K562 (cell line): ENCODE data around the gene KCNH2. TPM values are rescaled to one million over a fixed set of nuclear protein-coding genes. Genes with fewer than 3 reads are reported as not detected.

Experiments
- ARID3A ChIP-seq: IDR thresholded peaks from 2 replicates; pipeline ENCODE4 v1.6.1; 2012; ENCODE audit warnings: low read depth, low read length, improper control_type of control experiment, borderline replicate concordance
- CHD4 ChIP-seq: fragments of 200-600 bp; sonication (generic); IDR thresholded peaks from 3 replicates; pipeline ENCODE4 v1.6.1; 2012; ENCODE audit warnings: low read depth, mild to moderate bottlenecking, mixed read lengths, low read length, inconsistent platforms; ENCODE audit not compliant: insufficient read depth, insufficient replicate concordance, poor library complexity, severe bottlenecking
- CXXC5 ChIP-seq: fragments of 250-450 bp; sonication (Bioruptor Pico); IDR thresholded peaks from 2 replicates; pipeline ENCODE4 v1.8.0; 2022; ENCODE audit warnings: inconsistent platforms, mild to moderate bottlenecking, moderate library complexity
- FOXO4 ChIP-seq: fragments of 450-650 bp; formaldehyde crosslinking; IDR thresholded peaks from 2 replicates; pipeline ENCODE4 v1.4.0; 2020; ENCODE audit warnings: mild to moderate bottlenecking, moderate library complexity
- HNRNPUL1 ChIP-seq: fragments of 200-400 bp; formaldehyde crosslinking; IDR thresholded peaks from 2 replicates; pipeline ENCODE4 v1.6.1; 2017; ENCODE audit warnings: low read length
- ILK ChIP-seq: fragments of 450-650 bp; IDR thresholded peaks from 2 replicates; pipeline ENCODE4 v1.6.1; 2016; ENCODE audit warnings: missing genetic modification characterization, low read depth, mild to moderate bottlenecking, missing compliant biosample characterization, moderate library complexity, borderline replicate concordance
- KAT8 ChIP-seq: fragments of 450-650 bp; IDR thresholded peaks from 2 replicates; pipeline ENCODE4 v1.6.1; 2016; ENCODE audit warnings: low read depth, mild to moderate bottlenecking
- NBN ChIP-seq: fragments of 450-650 bp; IDR thresholded peaks from 2 replicates; pipeline ENCODE4 v1.6.1; 2016; ENCODE audit warnings: low read depth, mild to moderate bottlenecking
- NR2C2 ChIP-seq, 2 experiments: fragments of 200-800 bp in 1 of 2; sonication (Bioruptor generic) in 1 of 2; sonication (generic) in 1 of 2; formaldehyde crosslinking in 1 of 2; IDR thresholded peaks; 2 replicates each; pipeline versions ENCODE4 v1.6.1 to v1.8.0; 2016 to 2022; ENCODE audit warnings: mild to moderate bottlenecking in 1 of 2, missing compliant biosample characterization in 1 of 2, missing genetic modification characterization in 1 of 2, missing genetic modification reagents in 1 of 2
- RBFOX2 ChIP-seq: fragments of 200-400 bp; formaldehyde crosslinking; IDR thresholded peaks from 2 replicates; pipeline ENCODE4 v1.6.1; 2017; ENCODE audit warnings: low read depth, mild to moderate bottlenecking, low read length, moderate library complexity
- THRA ChIP-seq: fragments of 450-650 bp; IDR thresholded peaks from 2 replicates; pipeline ENCODE4 v1.6.1; 2017; ENCODE audit warnings: mild to moderate bottlenecking, moderate library complexity
- ZBTB33 ChIP-seq: sonication (generic); formaldehyde crosslinking; IDR thresholded peaks from 2 replicates; pipeline ENCODE4 v1.8.1; 2023; ENCODE audit warnings: mild to moderate bottlenecking, missing genetic modification reagents
- ZBTB9 ChIP-seq: fragments of 450-650 bp; formaldehyde crosslinking; IDR thresholded peaks from 2 replicates; pipeline ENCODE4 v1.4.0; 2020; ENCODE audit warnings: mild to moderate bottlenecking, moderate library complexity
- ZFP1 ChIP-seq: fragments of 450-650 bp; formaldehyde crosslinking; IDR thresholded peaks from 2 replicates; pipeline ENCODE4 v1.4.0; 2020; ENCODE audit warnings: mild to moderate bottlenecking, mixed read lengths
- ZNF280A ChIP-seq: fragments of 450-650 bp; IDR thresholded peaks from 2 replicates; pipeline ENCODE4 v1.6.1; 2018; ENCODE audit warnings: mild to moderate bottlenecking, low read depth; ENCODE audit not compliant: partially characterized antibody
- polyA plus RNA-seq, 8 experiments: library from polyadenylated mRNA; depleted of rRNA in 4 of 8; stranded (reverse) in 5 of 8; unstranded in 3 of 8; fragments of >200 nt; fragmentation: Nextera tagmentation in 2 of 8; fragmentation: Illumina TruSeq in 1 of 8; extraction: Ambion mirVana in 2 of 8; extraction: Trizol in 1 of 8; gene quantifications; 2 replicates each; pipeline versions ENCODE4 v1.2.1 to v1.2.3, GENCODE V29; 2011 to 2014; ENCODE audit warnings: inconsistent platforms in 1 of 8, missing spikeins in 1 of 8
- total RNA-seq, 7 experiments: library from RNA; depleted of rRNA in 6 of 7; stranded (reverse); fragments of >200 nt in 6 of 7; fragmentation: Illumina TruSeq in 2 of 7; extraction: Trizol in 2 of 7; gene quantifications; 2 replicates each; pipeline versions ENCODE4 v1.2.1 to v1.2.3, GENCODE V29; 2011 to 2021; ENCODE audit warnings: low replicate concordance in 1 of 7

The KCNH2 gene
- total and polyA plus RNA-seq, 9 of the 15 experiments (the other 6 are each of a cell fraction or from before 2014, with no cell fraction given), result 18.1 to 368 (median 218) TPM

- TF ChIP-seq THRA (no peak), ILK (tag) (no peak), ZBTB33 (no peak), NBN (0 out of 2 replicates have a peak, but pooled peaks have one; percentile 39), RBFOX2 (0 out of 2 replicates have a peak, but pooled peaks have one; percentile 6), CXXC5 (CRISPR knock-in tag) (peak; percentile 7; the same call in 1 of the 2 replicates), ZFP1 (no peak), NR2C2 (CRISPR knock-in tag; IDR thresholded peaks at IDR 0.05) (0 out of 2 replicates have a peak, but pooled peaks have one; percentile 49), NR2C2 (tag; IDR thresholded peaks at IDR 0.05) (peak; percentile 76; the same call in 1 of the 2 replicates), ZNF280A (no peak), KAT8 (no peak), ARID3A (peak; percentile 72; the same call in 1 of the 2 replicates), ZBTB9 (CRISPR knock-in tag) (no peak), CHD4 (no peak), FOXO4 (CRISPR knock-in tag) (no peak), HNRNPUL1 (no peak)
These were observed 50.2 kb downstream of the KCNH2 start (continued) for GRCh38 chr7:150927956-150928344.
